BLaER1 (cell line): ENCODE data around the gene LINC01488.

Source experiments
- H3K27ac ChIP-seq: shearing (Covaris generic); formaldehyde crosslinking; 2 replicates; pipeline ENCODE4 v1.8.1; 2022
- H3K27me3 ChIP-seq: shearing (Covaris generic); formaldehyde crosslinking; 2 replicates; pipeline ENCODE4 v1.8.1; 2022
- H3K36me3 ChIP-seq: shearing (Covaris generic); formaldehyde crosslinking; 2 replicates; pipeline ENCODE4 v1.8.1; 2022
- H3K4me1 ChIP-seq: shearing (Covaris generic); formaldehyde crosslinking; 2 replicates; pipeline ENCODE4 v1.8.1; 2022
- H3K4me2 ChIP-seq: shearing (Covaris generic); formaldehyde crosslinking; 2 replicates; pipeline ENCODE4 v1.8.1; 2022
- H3K4me3 ChIP-seq: shearing (Covaris generic); formaldehyde crosslinking; 2 replicates; pipeline ENCODE4 v1.8.1; 2022
- H3K9ac ChIP-seq: shearing (Covaris generic); formaldehyde crosslinking; 2 replicates; pipeline ENCODE4 v1.8.1; 2022
- H3K9me3 ChIP-seq: shearing (Covaris generic); formaldehyde crosslinking; 2 replicates; pipeline ENCODE4 v1.8.1; 2022
- H4K20me1 ChIP-seq: shearing (Covaris generic); formaldehyde crosslinking; 2 replicates; pipeline ENCODE4 v1.8.1; 2022
- Cebpa-rat ChIP-seq: shearing (Covaris generic); IDR thresholded peaks from 2 replicates; pipeline ENCODE4 v1.8.1; 2022

Gene LINC01488

GRCh38 chr11:69453151-69453550 lies 28.3 kb upstream of the LINC01488 start:
- Histone ChIP-seq H3K4me3 (no peak overlapping the region), H3K4me1 (peaks cover 29% of the 10 kb centered on the region), H3K27me3 (no peaks in the 10 kb centered on the region), H4K20me1 (no peaks in the 10 kb centered on the region), H3K4me2 (no peak overlapping the region), H3K27ac (no peak overlapping the region), H3K9ac (no peak overlapping the region), H3K9me3 (peaks cover 10% of the 10 kb centered on the region; the same call in 1 of the 2 replicates), H3K36me3 (no peaks in the 10 kb centered on the region)
- no peak for TF ChIP-seq Cebpa-rat

DNA sequence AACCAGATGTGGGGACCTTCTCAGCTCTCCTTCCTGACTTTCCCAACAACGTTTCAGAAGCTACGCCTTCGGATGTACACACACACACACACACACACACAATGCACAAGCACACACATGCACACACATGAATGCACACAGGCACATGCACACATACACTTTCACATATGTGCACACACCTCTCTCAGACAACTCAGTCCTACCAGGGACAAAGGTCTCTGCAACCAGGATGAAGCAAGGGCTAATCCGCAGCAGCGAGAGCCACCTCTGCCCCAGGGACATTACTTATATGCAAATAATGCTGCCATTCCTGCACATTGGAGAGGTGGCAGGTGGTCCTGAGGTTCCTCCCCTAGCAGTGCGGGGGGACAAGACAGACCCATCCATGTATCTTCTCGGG lies 27.4 kb upstream of the LINC01488 start:
- no peak for TF ChIP-seq Cebpa-rat
- no peaks in the 10 kb centered on the region for H3K36me3 ChIP-seq
- no peak overlapping the region for H3K9ac ChIP-seq
- H3K27ac ChIP-seq = no peak overlapping the region
- no peak overlapping the region for H3K4me2 ChIP-seq
- H3K4me1 ChIP-seq = peaks cover 20% of the 10 kb centered on the region
- no peaks in the 10 kb centered on the region for H4K20me1 ChIP-seq
- H3K27me3 ChIP-seq = no peaks in the 10 kb centered on the region
- H3K4me3 ChIP-seq = no peak overlapping the region
- H3K9me3 ChIP-seq = peaks cover 10% of the 10 kb centered on the region; the same call in 1 of the 2 replicates

GRCh38 chr11:69455969-69456368 lies 25.5 kb upstream of the LINC01488 start:
- Histone ChIP-seq H3K4me2 (no peak overlapping the region), H3K36me3 (no peaks in the 10 kb centered on the region), H3K9ac (no peak overlapping the region), H3K9me3 (peaks cover 22% of the 10 kb centered on the region), H3K4me1 (0 out of 2 replicates have a peak, but pooled peaks cover under 1% of the 10 kb centered on the region), H4K20me1 (no peaks in the 10 kb centered on the region), H3K27me3 (no peaks in the 10 kb centered on the region), H3K27ac (no peak overlapping the region), H3K4me3 (no peak overlapping the region)
- TF ChIP-seq Cebpa-rat = no peak

DNA sequence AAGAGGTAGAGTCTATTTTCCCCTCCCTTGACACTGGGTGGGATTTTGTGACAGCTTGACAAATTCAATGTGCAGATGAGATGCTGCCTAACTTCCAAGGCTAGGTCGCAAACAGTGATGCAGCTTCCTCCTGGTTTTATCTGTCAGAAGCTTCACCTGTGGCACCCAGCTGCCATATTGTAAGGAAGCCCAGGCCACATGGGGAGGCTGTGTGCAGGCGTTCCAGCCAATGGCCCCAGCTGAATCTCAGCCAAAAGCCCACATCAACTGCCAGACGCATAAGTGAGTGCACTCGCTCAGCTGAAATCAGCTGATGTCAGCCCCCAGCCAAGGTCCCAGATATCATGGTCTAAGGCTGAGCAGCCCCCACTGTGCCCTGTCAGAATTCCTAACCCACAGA lies 24.8 kb upstream of the LINC01488 start:
- TF ChIP-seq Cebpa-rat = no peak
- Histone ChIP-seq H3K4me3 (no peak overlapping the region), H3K27ac (no peak overlapping the region), H3K36me3 (no peaks in the 10 kb centered on the region), H3K27me3 (no peaks in the 10 kb centered on the region), H3K4me1 (no peaks in the 10 kb centered on the region), H3K9ac (no peak overlapping the region), H3K9me3 (peaks cover 27% of the 10 kb centered on the region), H4K20me1 (no peaks in the 10 kb centered on the region), H3K4me2 (no peak overlapping the region)

GRCh38 chr11:69459848-69460539 lies 21.5 kb upstream of the LINC01488 start:
- H3K4me1 ChIP-seq = peaks cover 22% of the 10 kb centered on the region
- no peak for TF ChIP-seq Cebpa-rat
- H3K27ac ChIP-seq = no peak overlapping the region
- no peak overlapping the region for H3K9ac ChIP-seq
- no peak overlapping the region for H3K4me3 ChIP-seq
- H4K20me1 ChIP-seq = no peaks in the 10 kb centered on the region
- H3K36me3 ChIP-seq = no peaks in the 10 kb centered on the region
- H3K9me3 ChIP-seq = peaks cover 27% of the 10 kb centered on the region
- no peaks in the 10 kb centered on the region for H3K27me3 ChIP-seq
- H3K4me2 ChIP-seq = no peak overlapping the region

DNA sequence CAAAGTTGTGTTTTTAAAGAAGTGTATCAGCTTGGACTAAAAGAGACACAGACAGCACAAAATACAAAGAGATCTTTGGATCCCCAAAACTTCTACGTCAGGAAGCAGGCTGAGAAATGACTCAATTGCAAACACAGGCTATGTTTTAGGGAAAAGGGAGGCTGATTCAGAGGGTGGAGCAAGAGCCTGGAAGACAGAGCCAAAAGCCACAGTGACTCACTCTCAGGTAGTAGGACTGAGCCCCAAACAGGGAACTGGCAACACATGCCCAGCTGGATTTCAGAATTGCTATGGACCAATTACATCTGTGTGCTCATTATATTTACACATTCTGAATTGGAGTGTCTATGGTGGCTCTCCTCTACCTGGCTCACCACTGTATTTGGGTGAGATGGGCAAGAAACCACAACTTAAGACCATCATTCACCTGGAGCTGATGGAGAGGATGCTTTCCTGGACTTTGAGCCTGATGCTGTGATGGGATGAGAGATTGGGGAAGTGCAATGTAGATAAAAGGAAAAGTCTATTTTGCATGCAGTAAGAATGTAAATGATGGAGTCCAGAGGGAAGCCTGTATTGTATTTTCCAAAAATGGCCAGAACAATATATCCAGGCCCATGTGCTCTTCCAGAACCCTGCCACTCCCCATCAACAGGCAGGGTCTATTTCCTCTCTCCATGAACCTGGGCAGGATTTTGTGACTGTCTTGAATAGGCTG lies 20.8 kb upstream of the LINC01488 start:
- H3K4me2 ChIP-seq = no peak overlapping the region
- no peak for TF ChIP-seq Cebpa-rat
- H3K27ac ChIP-seq = no peak overlapping the region

DNA sequence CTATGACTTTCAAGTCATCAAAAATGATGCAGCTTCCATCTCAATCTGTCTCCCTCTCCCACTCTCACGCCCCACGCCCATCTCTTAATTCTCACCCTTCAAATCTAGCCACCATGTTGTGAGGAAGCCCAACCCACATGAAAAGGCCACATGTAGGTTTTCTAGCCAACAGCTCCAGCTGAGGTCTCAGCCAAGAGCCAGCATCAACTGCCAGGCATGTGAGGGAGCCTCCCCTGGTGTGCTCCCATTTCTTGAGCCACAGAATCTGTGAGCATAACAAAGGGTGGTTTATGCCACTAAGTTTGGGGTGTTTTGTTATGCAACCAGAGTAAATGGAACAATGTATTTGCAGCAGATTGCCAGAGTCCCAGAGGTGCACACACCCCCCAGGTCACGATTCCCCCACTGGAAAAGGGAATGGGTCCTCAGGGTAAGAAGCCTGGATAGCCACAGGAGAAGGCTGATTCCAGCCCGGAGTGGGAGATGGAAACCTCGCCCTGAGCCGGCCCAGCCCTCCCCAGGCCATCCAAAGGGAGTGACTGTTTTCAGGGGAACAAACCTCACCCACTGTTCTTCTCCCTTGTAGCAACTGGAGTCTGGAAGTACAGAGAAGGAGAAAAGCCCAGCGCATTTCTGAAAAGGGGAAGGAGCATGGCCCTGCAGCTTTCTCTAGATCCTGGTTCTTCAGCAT lies 20.0 kb upstream of the LINC01488 start:
- H3K36me3 ChIP-seq = no peaks in the 10 kb centered on the region
- H3K27me3 ChIP-seq = no peaks in the 10 kb centered on the region
- no peak overlapping the region for H3K4me3 ChIP-seq
- peaks cover 31% of the 10 kb centered on the region for H3K4me1 ChIP-seq
- no peak overlapping the region for H3K4me2 ChIP-seq
- no peak for TF ChIP-seq Cebpa-rat
- H3K9me3 ChIP-seq = peaks cover 27% of the 10 kb centered on the region
- no peaks in the 10 kb centered on the region for H4K20me1 ChIP-seq
- no peak overlapping the region for H3K9ac ChIP-seq
- no peak overlapping the region for H3K27ac ChIP-seq

More for the DNA sequence above, 20.8 kb upstream of the LINC01488 start:
- H3K9me3 ChIP-seq = peaks cover 27% of the 10 kb centered on the region
- H3K4me3 ChIP-seq = no peak overlapping the region
- H3K27me3 ChIP-seq = no peaks in the 10 kb centered on the region
- no peaks in the 10 kb centered on the region for H3K36me3 ChIP-seq
- H4K20me1 ChIP-seq = no peaks in the 10 kb centered on the region
- H3K4me1 ChIP-seq = peaks cover 29% of the 10 kb centered on the region
- H3K9ac ChIP-seq = no peak overlapping the region

GRCh38 chr11:69462106-69462951 lies 19.1 kb upstream of the LINC01488 start:
- H3K27me3 ChIP-seq = no peaks in the 10 kb centered on the region
- H3K4me3 ChIP-seq = no peak overlapping the region
- H3K9me3 ChIP-seq = peaks cover 18% of the 10 kb centered on the region
- H3K9ac ChIP-seq = no peak overlapping the region
- H3K4me1 ChIP-seq = peaks cover 31% of the 10 kb centered on the region
- H4K20me1 ChIP-seq = no peaks in the 10 kb centered on the region
- peak overlapping the region; percentile 70; the same call in 1 of the 2 replicates for H3K4me2 ChIP-seq
- TF ChIP-seq Cebpa-rat = no peak
- H3K36me3 ChIP-seq = no peaks in the 10 kb centered on the region
- H3K27ac ChIP-seq = no peak overlapping the region
